ENCODE measurements around the gene C11orf58. TPM values are rescaled to one million over a fixed set of nuclear protein-coding genes. Genes with fewer than 3 reads are reported as not detected.

The C11orf58 gene
- 125 and 129 TPM in 2 replicates for total RNA-seq
- 198 TPM for total RNA-seq (2013)
- 28.8 and 96.4 TPM in 2 replicates for polyA plus RNA-seq
- polyA minus RNA-seq = 71.4 and 116 TPM in 2 replicates

- H3K9me3 Mint-ChIP-seq (ENCODE audit: insufficient read depth) = no peaks in the 10 kb centered on the region
These were observed at the start of gene C11orf58 for GRCh38 chr11:16738193-16738946. Gene C11orf58, plus strand, starts transcription at chr11:16738647. Its CDS starts 132 bp downstream, at chr11:16738779.

More at GRCh38 chr11:16738193-16738946, at the start of gene C11orf58:
- DNase-seq (peak; percentile 98), ATAC-seq (ENCODE audit: low read depth) (peak; percentile 97)
- Histone ChIP-seq H3K4me3 (ENCODE audit: control extremely low read depth in 1 of 5, extremely low read depth in 1 of 5, insufficient read depth in 1 of 5, low read depth in 2 of 5, low read length in 4 of 5) (peak within 1 kb of the TSS; percentile 86 to 97 (median 95)), H2AFZ (ENCODE audit: insufficient read depth, low read depth, low read length, poor library complexity, severe bottlenecking) (peak within 1 kb of the TSS; percentile 91), H3K9ac (ENCODE audit: low read length) (peak within 1 kb of the TSS; percentile 100), H3K27ac (ENCODE audit: low read length in 2 of 2) (peak within 1 kb of the TSS; percentile 98 to 99), H3K9me3 (ENCODE audit: control extremely low read depth in 1 of 3, control insufficient read depth in 2 of 3, insufficient read depth in 1 of 3, low read length in 2 of 3) (no peaks in the 10 kb centered on the region), H4K20me1 (ENCODE audit: control insufficient read depth, insufficient read depth, low read length, poor library complexity, severe bottlenecking) (peaks cover 19% of the 10 kb centered on the region), H3K4me2 (replicated peaks; ENCODE audit: low read depth, low read length, poor library complexity, severe bottlenecking) (peak within 1 kb of the TSS; percentile 67), H3K36me3 (replicated peaks in 1 of 2; ENCODE audit: control extremely low read depth in 1 of 2, control insufficient read depth in 1 of 2, extremely low read depth in 1 of 2, insufficient read depth in 2 of 2, low read length in 1 of 2) (peaks cover 0 to 19% of the 10 kb centered on the region in 2 experiments), H3K4me1 (ENCODE audit: control insufficient read depth in 2 of 2, insufficient read depth in 2 of 2, low read length in 2 of 2) (peaks cover 25 to 28% of the 10 kb centered on the region in 2 donors), H3K79me2 (ENCODE audit: control insufficient read depth, insufficient read depth, low read length) (peaks cover 49% of the 10 kb centered on the region), H3K27me3 (replicated peaks in 1 of 4; ENCODE audit: control extremely low read depth in 1 of 4, control insufficient read depth in 3 of 4, insufficient read depth in 4 of 4, low read length in 3 of 4) (no peaks in the 10 kb centered on the region)
- H3K4me3 Mint-ChIP-seq = peak within 1 kb of the TSS; percentile 73
- H3K27me3 Mint-ChIP-seq = no peaks in the 10 kb centered on the region
- no peak for TF ChIP-seq EZH2 (IDR thresholded peaks at IDR 0.05; ENCODE audit: borderline replicate concordance, insufficient read depth, low read depth, low read length, poor library complexity, severe bottlenecking)
- TF ChIP-seq, protein P1, sequence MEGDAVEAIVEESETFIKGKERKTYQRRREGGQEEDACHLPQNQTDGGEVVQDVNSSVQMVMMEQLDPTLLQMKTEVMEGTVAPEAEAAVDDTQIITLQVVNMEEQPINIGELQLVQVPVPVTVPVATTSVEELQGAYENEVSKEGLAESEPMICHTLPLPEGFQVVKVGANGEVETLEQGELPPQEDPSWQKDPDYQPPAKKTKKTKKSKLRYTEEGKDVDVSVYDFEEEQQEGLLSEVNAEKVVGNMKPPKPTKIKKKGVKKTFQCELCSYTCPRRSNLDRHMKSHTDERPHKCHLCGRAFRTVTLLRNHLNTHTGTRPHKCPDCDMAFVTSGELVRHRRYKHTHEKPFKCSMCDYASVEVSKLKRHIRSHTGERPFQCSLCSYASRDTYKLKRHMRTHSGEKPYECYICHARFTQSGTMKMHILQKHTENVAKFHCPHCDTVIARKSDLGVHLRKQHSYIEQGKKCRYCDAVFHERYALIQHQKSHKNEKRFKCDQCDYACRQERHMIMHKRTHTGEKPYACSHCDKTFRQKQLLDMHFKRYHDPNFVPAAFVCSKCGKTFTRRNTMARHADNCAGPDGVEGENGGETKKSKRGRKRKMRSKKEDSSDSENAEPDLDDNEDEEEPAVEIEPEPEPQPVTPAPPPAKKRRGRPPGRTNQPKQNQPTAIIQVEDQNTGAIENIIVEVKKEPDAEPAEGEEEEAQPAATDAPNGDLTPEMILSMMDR (IDR thresholded peaks at IDR 0.05) = no peak
- H3K27ac Mint-ChIP-seq = peak within 1 kb of the TSS; percentile 66
- WGBS (ENCODE audit: insufficient coverage) = 0% methylated on average over 43 of the region's 47 CpGs
- POLR2A ChIA-PET = interaction anchor here (0.7 to 2.3 kb wide), 2 partner anchors 339 to 651 kb away, joined by 4 to 14 read pairs; partner anchors contain the start of gene RPS13
- CTCF ChIA-PET = interaction anchor here (0.6 kb wide), 1 partner anchor 651 kb away, joined by 3 read pairs; no protein-coding TSS in a partner anchor
- intact Hi-C loops (cut with micrococcal nuclease) = loop anchor here (1.0 to 10.0 kb wide), 5 partner anchors 339 to 1584 kb away; partner anchors contain the start of genes GTF2H1, HPS5, NCR3LG1 and NUCB2
- H3K4me1 Mint-ChIP-seq = peaks cover 20% of the 10 kb centered on the region
